ENCODE results near the gene C12orf60. TPM values are rescaled to one million over a fixed set of nuclear protein-coding genes. Genes with fewer than 3 reads are reported as not detected.
A peak's percentile ranks its signal among the peaks of the same experiment; 100 is the strongest.

Gene C12orf60
- polyA plus RNA-seq, 1 donor = 1.1 TPM

- no peak for DNase-seq (ENCODE audit: low read depth)
Observed at GRCh38 chr12:14777271-14777670, 26.2 kb upstream of the C12orf60 start.

GRCh38 chr12:14779834-14780233 is 23.6 kb upstream of the C12orf60 start:
- no peak for DNase-seq (ENCODE audit: low read depth)

GRCh38 chr12:14780859-14781258 is 22.6 kb upstream of the C12orf60 start:
- no peak for DNase-seq (ENCODE audit: low read depth)

- no peak for DNase-seq (ENCODE audit: low read depth)
Observed at GRCh38 chr12:14781563-14781962, 21.9 kb upstream of the C12orf60 start.

- no peak for DNase-seq (ENCODE audit: low read depth)
Observed at GRCh38 chr12:14782756-14783155, 20.7 kb upstream of the C12orf60 start.

GRCh38 chr12:14784471-14784870 is 19.0 kb upstream of the C12orf60 start:
- DNase-seq (ENCODE audit: low read depth) = no peak

- DNase-seq (ENCODE audit: low read depth) = no peak
Observed at GRCh38 chr12:14785568-14785967, 17.9 kb upstream of the C12orf60 start.

GRCh38 chr12:14795028-14795448 is 8.4 kb upstream of the C12orf60 start:
- no peak for DNase-seq (ENCODE audit: low read depth)

- DNase-seq (ENCODE audit: low read depth) = no peak
Observed at GRCh38 chr12:14802247-14802646, 1.2 kb upstream of the C12orf60 start.

- peak; percentile 20 for DNase-seq (ENCODE audit: low read depth)
Observed at GRCh38 chr12:14802721-14803010, 804 bp upstream of the C12orf60 start.

GRCh38 chr12:14803830-14804160 is 325 bp downstream of the C12orf60 start:
- DNase-seq (ENCODE audit: low read depth) = peak; percentile 6

GRCh38 chr12:14810167-14810952 is 6.9 kb downstream of the C12orf60 start:
- no peak for DNase-seq (ENCODE audit: low read depth)

GRCh38 chr12:14810953-14811483 is 7.5 kb downstream of the C12orf60 start:
- no peak for DNase-seq (ENCODE audit: low read depth)

GRCh38 chr12:14811486-14811885 is 8.0 kb downstream of the C12orf60 start:
- no peak for DNase-seq (ENCODE audit: low read depth)

GRCh38 chr12:14814014-14814413 is 10.5 kb downstream of the C12orf60 start, which contains the start of gene SMCO3:
Gene SMCO3, minus strand, starts transcription at chr12:14814182. Its CDS starts 7,502 bp downstream, at chr12:14806680.
- no peak for DNase-seq (ENCODE audit: low read depth)

- no peak for DNase-seq (ENCODE audit: low read depth)
Observed at GRCh38 chr12:14824012-14824634, 20.7 kb downstream of the C12orf60 start.

GRCh38 chr12:14825256-14825655 is 21.8 kb downstream of the C12orf60 start:
- no peak for DNase-seq (ENCODE audit: low read depth)

GRCh38 chr12:14826491-14826890 is 23.0 kb downstream of the C12orf60 start:
- DNase-seq (ENCODE audit: low read depth) = no peak

- no peak for DNase-seq (ENCODE audit: low read depth)
Observed at GRCh38 chr12:14827043-14827442, 23.6 kb downstream of the C12orf60 start.

- no peak for DNase-seq (ENCODE audit: low read depth)
Observed at GRCh38 chr12:14828892-14829291, 25.4 kb downstream of the C12orf60 start.

GRCh38 chr12:14833336-14833735 is 29.9 kb downstream of the C12orf60 start:
- no peak for DNase-seq (ENCODE audit: low read depth)

- no peak for DNase-seq (ENCODE audit: low read depth)
Observed at GRCh38 chr12:14833952-14834351, 30.5 kb downstream of the C12orf60 start.

GRCh38 chr12:14834509-14834908 is 31.0 kb downstream of the C12orf60 start:
- no peak for DNase-seq (ENCODE audit: low read depth)

Data from forelimb muscle (tissue), 1 donor.